Osteoblast (primary cell): ENCODE results near the gene CAPN12. TPM values are rescaled to one million over a fixed set of nuclear protein-coding genes. Genes with fewer than 3 reads are reported as not detected.
A peak's percentile ranks its signal among the peaks of the same experiment; 100 is the strongest.

ENCODE experiments used
- DNase-seq: peaks from one replicate; pipeline ENCODE4 v3.0.0; 2011; ENCODE audit warnings: low spot score, mixed read lengths; ENCODE audit not compliant: insufficient read length; ENCODE audit errors: missing footprints
- H2AFZ ChIP-seq: 2 replicates; pipeline ENCODE4 v1.6.0; 2011; ENCODE audit warnings: mild to moderate bottlenecking, low read length
- H3K27ac ChIP-seq: 2 replicates; pipeline ENCODE4 v1.5.1; 2011; ENCODE audit warnings: mild to moderate bottlenecking, low read depth, low read length, moderate library complexity
- H3K27me3 ChIP-seq: 2 replicates; pipeline ENCODE4 v1.6.0; 2012; ENCODE audit warnings: mild to moderate bottlenecking, control low read depth, inconsistent platforms, low read length, moderate library complexity; ENCODE audit not compliant: insufficient read depth
- H3K36me3 ChIP-seq: 2 replicates; pipeline ENCODE4 v1.5.1; 2011; ENCODE audit warnings: mild to moderate bottlenecking, low read length, control low read depth, moderate library complexity; ENCODE audit not compliant: insufficient read depth
- H3K4me1 ChIP-seq: 2 replicates; pipeline ENCODE4 v1.5.1; 2011; ENCODE audit warnings: mild to moderate bottlenecking, low read length, control low read depth, moderate library complexity; ENCODE audit not compliant: insufficient read depth
- H3K4me2 ChIP-seq: 2 replicates; pipeline ENCODE4 v1.6.0; 2011; ENCODE audit warnings: mild to moderate bottlenecking, low read length; ENCODE audit not compliant: insufficient read depth
- H3K4me3 ChIP-seq: fragments of 200-600 bp; sonication (generic); 3 replicates; pipeline ENCODE4 v1.5.1; 2012; ENCODE audit warnings: mild to moderate bottlenecking, low read length, inconsistent platforms; ENCODE audit not compliant: insufficient read depth
- H3K79me2 ChIP-seq: 2 replicates; pipeline ENCODE4 v1.6.0; 2012; ENCODE audit warnings: mild to moderate bottlenecking, low read length, control low read depth, inconsistent platforms; ENCODE audit not compliant: insufficient read depth
- H3K9me3 ChIP-seq: 2 replicates; pipeline ENCODE4 v1.5.1; 2011; ENCODE audit warnings: low read depth, low read length, control low read depth
- H4K20me1 ChIP-seq: 2 replicates; pipeline ENCODE4 v1.6.0; 2012; ENCODE audit warnings: mild to moderate bottlenecking, low read length, control low read depth; ENCODE audit not compliant: insufficient read depth
- CTCF ChIP-seq: IDR thresholded peaks from 2 replicates; pipeline ENCODE4 v1.5.1; 2011; ENCODE audit warnings: mild to moderate bottlenecking, low read depth, low read length, moderate library complexity; ENCODE audit errors: extremely low read depth
- total RNA-seq: library from RNA; depleted of rRNA; stranded (reverse); fragments of >200 nt; gene quantifications from 2 replicates; pipeline ENCODE4 v1.2.3, GENCODE V29; 2012

Gene CAPN12
- total RNA-seq, 1 donor: not detected

- Histone ChIP-seq H3K27me3 (peaks cover 13% of the 10 kb centered on the region), H3K79me2 (no peaks in the 10 kb centered on the region), H3K4me3 (no peak overlapping the region), H3K36me3 (no peaks in the 10 kb centered on the region), H2AFZ (no peak overlapping the region), H3K27ac (no peak overlapping the region), H3K9me3 (no peaks in the 10 kb centered on the region), H4K20me1 (no peaks in the 10 kb centered on the region), H3K4me2 (no peak overlapping the region), H3K4me1 (no peaks in the 10 kb centered on the region)
- TF ChIP-seq CTCF: no peak
- DNase-seq: peak; percentile 17
Measured at GRCh38 chr19:38781058-38781457, 36.8 kb upstream of the CAPN12 start.

DNA sequence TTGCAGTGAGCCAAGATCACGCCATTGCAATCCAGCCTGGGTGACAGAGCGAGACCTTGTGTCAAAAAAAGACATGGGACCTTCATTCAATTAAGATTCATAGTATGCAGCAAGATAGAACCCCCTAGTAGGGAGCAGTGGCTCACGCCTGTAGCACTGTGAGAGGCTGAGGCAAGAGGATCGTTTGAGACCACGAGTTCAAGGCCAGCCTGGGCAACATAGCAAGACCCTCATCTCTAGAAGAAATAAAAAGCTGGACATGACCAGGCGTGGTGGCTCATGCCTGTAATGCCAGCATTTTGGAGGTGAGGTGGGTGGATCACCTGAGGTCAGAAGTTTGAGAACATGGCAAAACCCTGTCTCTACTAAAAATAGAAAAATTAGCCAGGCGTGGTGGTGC lies 36.2 kb upstream of the CAPN12 start:
- Histone ChIP-seq H3K79me2 (no peaks in the 10 kb centered on the region), H3K36me3 (no peaks in the 10 kb centered on the region), H4K20me1 (no peaks in the 10 kb centered on the region), H3K9me3 (no peaks in the 10 kb centered on the region), H3K4me2 (no peak overlapping the region), H3K4me1 (no peaks in the 10 kb centered on the region), H2AFZ (no peak overlapping the region), H3K27me3 (peaks cover 13% of the 10 kb centered on the region), H3K27ac (no peak overlapping the region), H3K4me3 (no peak overlapping the region)
- TF ChIP-seq CTCF: no peak
- DNase-seq: no peak

DNA sequence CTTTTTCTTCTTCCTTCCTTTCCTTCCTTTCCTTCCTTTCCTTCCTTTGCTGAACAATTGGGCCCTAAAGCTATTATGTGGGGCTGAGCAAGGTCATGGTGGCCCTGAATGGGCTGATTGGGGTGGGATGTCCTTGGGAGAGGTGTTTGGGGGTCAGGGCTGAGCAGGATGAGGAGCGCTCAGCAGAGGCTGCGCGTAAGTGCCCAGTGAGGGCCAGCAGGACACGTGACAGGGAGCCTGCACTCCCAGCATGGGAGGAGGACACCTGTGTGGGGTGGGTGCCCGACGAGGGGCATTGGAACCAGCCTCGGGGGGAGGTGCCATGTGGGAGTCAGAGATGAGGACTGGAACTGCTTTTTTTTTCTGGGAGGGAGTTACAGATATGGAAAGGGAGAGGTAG lies 34.5 kb upstream of the CAPN12 start:
- DNase-seq: peak; percentile 76
- Histone ChIP-seq H3K79me2 (no peaks in the 10 kb centered on the region), H3K4me3 (no peak overlapping the region), H3K36me3 (no peaks in the 10 kb centered on the region), H3K4me2 (no peak overlapping the region), H3K4me1 (no peaks in the 10 kb centered on the region), H3K9me3 (no peaks in the 10 kb centered on the region), H3K27me3 (peaks cover 13% of the 10 kb centered on the region), H3K27ac (no peak overlapping the region), H2AFZ (no peak overlapping the region), H4K20me1 (no peaks in the 10 kb centered on the region)
- no peak for TF ChIP-seq CTCF

GRCh38 chr19:38774181-38774950 lies 30.1 kb upstream of the CAPN12 start:
- TF ChIP-seq CTCF: no peak
- Histone ChIP-seq H3K36me3 (no peaks in the 10 kb centered on the region), H3K27me3 (peaks cover 5% of the 10 kb centered on the region), H3K4me1 (no peaks in the 10 kb centered on the region), H3K27ac (no peak overlapping the region), H4K20me1 (no peaks in the 10 kb centered on the region), H2AFZ (no peak overlapping the region), H3K79me2 (no peaks in the 10 kb centered on the region), H3K4me3 (no peak overlapping the region), H3K4me2 (no peak overlapping the region), H3K9me3 (no peaks in the 10 kb centered on the region)
- DNase-seq: peak; percentile 73
